SK-N-MC (cell line): ENCODE results near the gene MED1.

Experiments
- EZH2 ChIP-seq: fragments of 200-600 bp; sonication (generic); IDR thresholded peaks from one replicate; pipeline ENCODE4 v1.6.1; 2017; ENCODE audit warnings: antibody characterized with exemption
- FOXP2 ChIP-seq: optimal IDR thresholded peaks from 2 replicates; pipeline ENCODE3; 2011; ENCODE audit warnings: mild to moderate bottlenecking, moderate library complexity; ENCODE audit not compliant: insufficient read depth; ENCODE audit errors: extremely low read length, control extremely low read depth
- POLR2AphosphoS5 ChIP-seq: IDR thresholded peaks from 2 replicates; pipeline ENCODE4 v1.6.1; 2012; ENCODE audit warnings: mild to moderate bottlenecking, low read depth, low read length, borderline replicate concordance

DNA sequence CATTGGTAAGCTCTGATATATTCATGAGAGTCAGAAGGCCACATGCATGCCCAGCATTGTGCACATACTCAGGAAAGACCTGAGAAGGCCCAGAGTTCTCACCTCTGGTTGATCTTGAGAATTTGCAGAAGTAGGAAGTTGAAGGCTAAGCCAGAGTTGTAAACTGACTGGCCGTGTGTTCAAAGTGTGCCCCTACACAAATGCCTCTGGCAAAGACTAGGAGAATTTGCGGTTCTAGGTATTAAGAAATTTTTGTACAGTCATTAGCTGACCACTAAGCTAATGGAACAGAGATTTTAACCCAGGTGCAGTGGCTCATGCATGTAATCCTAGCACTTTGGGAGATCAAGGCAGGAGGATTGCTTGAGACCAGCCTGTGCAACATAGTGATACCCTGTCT lies 74.6 kb downstream of the MED1 start:
- TF ChIP-seq POLR2AphosphoS5 (no peak), EZH2 (no peak), FOXP2 (no peak)
